Measurements from ENCODE around the gene EGFL8. TPM values are rescaled to one million over a fixed set of nuclear protein-coding genes. Genes with fewer than 3 reads are reported as not detected.
"Not testable (repeated sequence)": the region's sequence is repeated elsewhere in the genome, so short reads cannot be mapped to it uniquely, and the experiment has no call there.

Gene EGFL8
- total and polyA plus RNA-seq, 2 donors (not counting 3 experiments of a cell fraction or from before 2014, with no cell fraction given) = 9.0 to 12.6 TPM

- no TSS peak for BruUV-seq (replicated peaks)
- Histone ChIP-seq H3K4me2 (ENCODE audit: insufficient read depth, low read length) (no peak overlapping the region), H3K27me3 (ENCODE audit: control insufficient read depth in 2 of 2, insufficient read depth in 2 of 2, low read length in 2 of 2) (no peaks in the 10 kb centered on the region), H3K4me3 (replicated peaks in 1 of 3; ENCODE audit: insufficient read depth in 1 of 3, low read depth in 1 of 3, low read length in 3 of 3) (no peak overlapping the region), H2AFZ (ENCODE audit: low read depth, low read length) (no peak overlapping the region), H3K79me2 (ENCODE audit: control insufficient read depth, insufficient read depth, low read length) (peaks cover 21% of the 10 kb centered on the region), H3K9me1 (replicated peaks; ENCODE audit: control insufficient read depth, extremely low read depth, insufficient read depth, low read length) (no peaks in the 10 kb centered on the region), H3K4me1 (ENCODE audit: control insufficient read depth, extremely low read depth, insufficient read depth, low read length) (peaks cover 33% of the 10 kb centered on the region), H4K20me1 (replicated peaks; ENCODE audit: control insufficient read depth, extremely low read depth, insufficient read depth, low read length) (no peaks in the 10 kb centered on the region), H3K9ac (replicated peaks; ENCODE audit: extremely low read depth, insufficient read depth, low read length) (no peak overlapping the region), H3K27ac (ENCODE audit: insufficient read depth, low read depth, low read length) (peak overlapping the region; percentile 18), H3K36me3 (ENCODE audit: control insufficient read depth in 2 of 2, extremely low read depth in 1 of 2, insufficient read depth in 2 of 2, low read length in 2 of 2) (peaks cover 3 to 25% of the 10 kb centered on the region in 2 experiments), H3K9me3 (replicated peaks; ENCODE audit: control insufficient read depth, insufficient read depth, low read length) (no peaks in the 10 kb centered on the region)
- dilution Hi-C loops (cut with MboI; ENCODE audit: extremely low pct_ligation_motif_present, low sequenced_read_pairs) = no loop called here
- peak; percentile 59 for FAIRE-seq
- ChIA-PET CTCF (interaction anchor here (1.1 kb wide), 1 partner anchor 8 kb away, joined by 3 read pairs; no protein-coding TSS in a partner anchor), POLR2A (interaction anchor here (1.2 kb wide), 1 partner anchor 8 kb away, joined by 4 read pairs; no protein-coding TSS in a partner anchor)
- intact Hi-C loops (cut with micrococcal nuclease) = no loop called here
- TF ChIP-seq, protein P1, sequence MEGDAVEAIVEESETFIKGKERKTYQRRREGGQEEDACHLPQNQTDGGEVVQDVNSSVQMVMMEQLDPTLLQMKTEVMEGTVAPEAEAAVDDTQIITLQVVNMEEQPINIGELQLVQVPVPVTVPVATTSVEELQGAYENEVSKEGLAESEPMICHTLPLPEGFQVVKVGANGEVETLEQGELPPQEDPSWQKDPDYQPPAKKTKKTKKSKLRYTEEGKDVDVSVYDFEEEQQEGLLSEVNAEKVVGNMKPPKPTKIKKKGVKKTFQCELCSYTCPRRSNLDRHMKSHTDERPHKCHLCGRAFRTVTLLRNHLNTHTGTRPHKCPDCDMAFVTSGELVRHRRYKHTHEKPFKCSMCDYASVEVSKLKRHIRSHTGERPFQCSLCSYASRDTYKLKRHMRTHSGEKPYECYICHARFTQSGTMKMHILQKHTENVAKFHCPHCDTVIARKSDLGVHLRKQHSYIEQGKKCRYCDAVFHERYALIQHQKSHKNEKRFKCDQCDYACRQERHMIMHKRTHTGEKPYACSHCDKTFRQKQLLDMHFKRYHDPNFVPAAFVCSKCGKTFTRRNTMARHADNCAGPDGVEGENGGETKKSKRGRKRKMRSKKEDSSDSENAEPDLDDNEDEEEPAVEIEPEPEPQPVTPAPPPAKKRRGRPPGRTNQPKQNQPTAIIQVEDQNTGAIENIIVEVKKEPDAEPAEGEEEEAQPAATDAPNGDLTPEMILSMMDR (IDR thresholded peaks at IDR 0.05; ENCODE audit: extremely low read depth in 1 of 2, insufficient read depth in 1 of 2, low read depth in 1 of 2, low read length in 2 of 2) = no peak
- TF ChIP-seq POLR2AphosphoS5 (IDR thresholded peaks at IDR 0.05; ENCODE audit: insufficient read depth, low read depth, low read length) = peak; percentile 31
- TF ChIP-seq FOS (IDR thresholded peaks at IDR 0.05; ENCODE audit: borderline replicate concordance, insufficient read depth, low read length) = no peak
- no peak for TF ChIP-seq JUN (IDR thresholded peaks at IDR 0.05; ENCODE audit: borderline replicate concordance, insufficient read depth, insufficient read length, low read depth)
- TF ChIP-seq GATA2 (IDR thresholded peaks at IDR 0.05; ENCODE audit: insufficient read depth, insufficient read length, low read depth, low read length) = no peak
- no peak for TF ChIP-seq MAX (IDR thresholded peaks at IDR 0.05; ENCODE audit: insufficient read depth, insufficient read length)
- no peak for TF ChIP-seq MYC (IDR thresholded peaks at IDR 0.05; ENCODE audit: low read depth, low read length)
- peak; percentile 25 for TF ChIP-seq POLR2A (IDR thresholded peaks at IDR 0.05; ENCODE audit: low read depth, low read length)
- no peak for TF ChIP-seq EZH2 (IDR thresholded peaks at IDR 0.05; ENCODE audit: borderline replicate concordance, low read depth, low read length, severe bottlenecking)
- DNase-seq (ENCODE audit: low read depth, low spot score) = peak; percentile 38
Measured at GRCh38 chr6:32187009-32187709, 22.8 kb downstream of the EGFL8 start.

DNA sequence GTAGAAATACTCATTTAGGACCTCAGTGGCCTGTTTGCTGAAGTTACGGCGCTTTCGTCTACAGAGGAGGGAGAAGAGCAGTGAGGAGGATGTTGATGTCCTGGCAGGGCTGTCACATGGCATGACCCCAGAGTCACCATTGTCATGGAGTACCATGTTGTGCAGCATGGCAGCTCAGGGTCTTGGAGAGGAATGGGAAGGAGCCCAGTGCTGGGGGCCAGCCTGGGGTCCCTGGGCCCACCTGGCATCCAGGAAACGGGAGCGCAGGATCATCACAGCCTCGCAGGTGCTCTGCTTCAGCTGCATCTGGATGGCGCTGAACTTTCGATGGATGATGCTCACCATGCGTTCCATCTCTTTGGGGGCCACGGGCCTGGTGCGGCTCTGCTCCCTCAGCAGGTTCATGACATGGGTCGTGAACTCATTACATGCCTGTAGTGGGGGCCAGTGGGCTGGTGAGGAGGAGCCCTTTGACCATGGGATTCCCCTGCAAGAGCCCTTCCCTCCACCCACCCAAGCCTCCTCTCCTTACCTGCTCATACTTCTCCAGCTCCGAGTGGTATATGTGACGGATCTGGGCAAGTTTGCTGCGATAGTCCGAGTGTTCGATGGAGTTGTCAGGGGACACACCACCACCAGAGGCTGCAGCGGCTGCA is 23.5 kb downstream of the EGFL8 start:
- H3K9ac ChIP-seq (replicated peaks; ENCODE audit: extremely low read depth, insufficient read depth, low read length); H3K27me3 ChIP-seq (ENCODE audit: control insufficient read depth in 2 of 2, insufficient read depth in 2 of 2, low read length in 2 of 2); H4K20me1 ChIP-seq (replicated peaks; ENCODE audit: control insufficient read depth, extremely low read depth, insufficient read depth, low read length); BruUV-seq (replicated peaks); H3K9me1 ChIP-seq (replicated peaks; ENCODE audit: control insufficient read depth, extremely low read depth, insufficient read depth, low read length); H3K9me3 ChIP-seq (replicated peaks; ENCODE audit: control insufficient read depth, insufficient read depth, low read length); intact Hi-C loops (cut with micrococcal nuclease); H2AFZ ChIP-seq (ENCODE audit: low read depth, low read length); dilution Hi-C loops (cut with MboI; ENCODE audit: extremely low pct_ligation_motif_present, low sequenced_read_pairs); DNase-seq (ENCODE audit: low read depth, low spot score): not testable (repeated sequence)
- peak overlapping the region; percentile 89 for H3K4me2 ChIP-seq (ENCODE audit: insufficient read depth, low read length)
- H3K79me2 ChIP-seq (ENCODE audit: control insufficient read depth, insufficient read depth, low read length) = peaks cover 23% of the 10 kb centered on the region
- ChIA-PET CTCF (interaction anchor here (0.7 kb wide), 1 partner anchor 9 kb away, joined by 3 read pairs; no protein-coding TSS in a partner anchor), POLR2A (interaction anchor here (1.2 kb wide), 1 partner anchor 8 kb away, joined by 4 read pairs; no protein-coding TSS in a partner anchor)
- peaks cover 0 to 20% of the 10 kb centered on the region in 2 experiments for H3K36me3 ChIP-seq (ENCODE audit: control insufficient read depth in 2 of 2, extremely low read depth in 1 of 2, insufficient read depth in 2 of 2, low read length in 2 of 2)
- FAIRE-seq = peak; percentile 49
- peak overlapping the region in 1 of 3 experiments; percentile 83 for H3K4me3 ChIP-seq (replicated peaks in 1 of 3; ENCODE audit: insufficient read depth in 1 of 3, low read depth in 1 of 3, low read length in 3 of 3)
- H3K4me1 ChIP-seq (ENCODE audit: control insufficient read depth, extremely low read depth, insufficient read depth, low read length) = peaks cover 38% of the 10 kb centered on the region
- peak overlapping the region; percentile 18 for H3K27ac ChIP-seq (ENCODE audit: insufficient read depth, low read depth, low read length)

All from endothelial cell of umbilical vein (primary cell).